Fibroblast of lung (primary cell): Measurements from ENCODE around the gene WBP2. TPM values are rescaled to one million over a fixed set of nuclear protein-coding genes. Genes with fewer than 3 reads are reported as not detected.
"Not testable (repeated sequence)": the region's sequence is repeated elsewhere in the genome, so short reads cannot be mapped to it uniquely, and the experiment has no call there.

Source experiments
- DNase-seq, 2 donors: peaks; one replicate each; pipeline versions ENCODE4 v3.0.0 to v3.0.0-alpha.2; 2010; ENCODE audit warnings: low read depth in 2 of 2
- H2AFZ ChIP-seq: 2 replicates; pipeline ENCODE4 v1.5.1; 2012; ENCODE audit warnings: low read length, control low read depth, inconsistent platforms
- H3K27ac ChIP-seq: 2 replicates; pipeline ENCODE4 v1.5.1; 2011; ENCODE audit warnings: low read length, control low read depth; ENCODE audit not compliant: insufficient read depth
- H3K27me3 ChIP-seq: 2 replicates; pipeline ENCODE4 v1.5.1; 2011; ENCODE audit warnings: mild to moderate bottlenecking, low read length; ENCODE audit not compliant: control insufficient read depth, insufficient read depth
- H3K36me3 ChIP-seq: 2 replicates; pipeline ENCODE4 v1.5.1; 2011; ENCODE audit warnings: low read length; ENCODE audit not compliant: control insufficient read depth, insufficient read depth
- H3K4me1 ChIP-seq: 2 replicates; pipeline ENCODE4 v1.5.1; 2011; ENCODE audit warnings: low read length; ENCODE audit not compliant: control insufficient read depth, insufficient read depth; ENCODE audit errors: extremely low read depth
- H3K4me2 ChIP-seq: 2 replicates; pipeline ENCODE4 v1.5.1; 2011; ENCODE audit warnings: low read length, control low read depth; ENCODE audit not compliant: insufficient read depth; ENCODE audit errors: extremely low read depth
- H3K4me3 ChIP-seq, 4 experiments: fragments of 200-600 bp in 1 of 4; sonication (generic) in 1 of 4; replicated peaks in 1 of 4; 2 replicates each; pipeline ENCODE4 v1.5.1; 2011 to 2016; ENCODE audit warnings: low read length in 4 of 4, low read depth in 3 of 4, mild to moderate bottlenecking in 3 of 4, control low read depth in 2 of 4, inconsistent platforms in 1 of 4, mixed read lengths in 1 of 4; ENCODE audit not compliant: insufficient read depth in 1 of 4; ENCODE audit errors: control extremely low read depth in 1 of 4
- H3K79me2 ChIP-seq: 2 replicates; pipeline ENCODE4 v1.5.1; 2012; ENCODE audit warnings: mild to moderate bottlenecking, low read length, inconsistent platforms; ENCODE audit not compliant: control insufficient read depth, insufficient read depth
- H3K9ac ChIP-seq: 2 replicates; pipeline ENCODE4 v1.5.1; 2011; ENCODE audit warnings: mild to moderate bottlenecking, low read length, control low read depth; ENCODE audit not compliant: insufficient read depth
- H3K9me3 ChIP-seq: 2 replicates; pipeline ENCODE4 v1.5.1; 2012; ENCODE audit warnings: low read depth, low read length; ENCODE audit not compliant: control insufficient read depth, insufficient read depth
- H4K20me1 ChIP-seq: 2 replicates; pipeline ENCODE4 v1.5.1; 2011; ENCODE audit warnings: low read length; ENCODE audit not compliant: control insufficient read depth, insufficient read depth; ENCODE audit errors: extremely low read depth
- EZH2 ChIP-seq: IDR thresholded peaks from 2 replicates; pipeline ENCODE4 v1.5.1; 2012; ENCODE audit warnings: low read length, control low read depth, mild to moderate bottlenecking; ENCODE audit errors: missing control alignments
- polyA plus RNA-seq, 2 donors: library from polyadenylated mRNA; depleted of rRNA in 1 of 2; stranded (reverse) in 1 of 2; unstranded in 1 of 2; fragments of >200 nt; gene quantifications; 2 replicates each; pipeline ENCODE4 v1.2.1, GENCODE V29; 2011 to 2012; ENCODE audit warnings: missing spikeins in 1 of 2
- total RNA-seq: library from RNA; depleted of rRNA; stranded (reverse); fragments of >200 nt; gene quantifications from 2 replicates; pipeline ENCODE4 v1.2.1, GENCODE V29; 2014
- TF ChIP-seq, protein P1 (sequence below), 2 donors: IDR thresholded peaks in 1 of 2; conservative IDR thresholded peaks in 1 of 2; 1 replicate in 1 of 2; 2 replicates in 1 of 2; pipeline ENCODE4 v1.5.1; 2011 to 2012; ENCODE audit warnings: low read length in 2 of 2, control low read depth in 1 of 2, inconsistent platforms in 1 of 2, low read depth in 1 of 2, mild to moderate bottlenecking in 1 of 2

The WBP2 gene
- total and polyA plus RNA-seq, 2 donors (not counting 1 experiment from before 2014, with no cell fraction given), result 39.5 to 53.4 TPM

DNA sequence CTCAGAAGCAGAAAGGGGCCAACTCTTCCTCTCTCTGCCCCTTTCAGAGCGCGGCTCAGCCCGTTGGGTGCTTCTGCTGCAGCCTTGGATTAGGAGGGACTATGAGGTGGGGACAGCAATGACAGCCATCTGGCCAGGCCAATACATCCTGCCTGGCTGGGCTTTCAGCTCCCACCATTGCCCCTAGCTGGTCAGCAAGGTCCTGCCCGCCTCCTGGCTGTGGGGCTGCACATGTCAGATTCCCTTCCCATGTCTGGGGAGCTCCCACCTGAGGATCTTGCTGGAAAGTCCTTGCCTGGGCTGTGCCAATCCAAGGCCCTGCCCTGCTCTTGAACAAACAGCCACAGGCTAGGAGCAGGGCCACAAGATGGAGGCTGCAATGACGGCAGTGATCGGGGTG, 33.3 kb upstream of the WBP2 start:
- Histone ChIP-seq H3K9me3 (no peaks in the 10 kb centered on the region), H3K79me2 (no peaks in the 10 kb centered on the region), H3K27me3 (no peaks in the 10 kb centered on the region), H3K9ac (no peak overlapping the region), H3K36me3 (peaks cover 9% of the 10 kb centered on the region), H3K4me1 (no peaks in the 10 kb centered on the region), H3K4me2 (no peak overlapping the region), H2AFZ (no peak overlapping the region), H3K4me3 (no peak overlapping the region), H3K27ac (no peak overlapping the region), H4K20me1 (no peaks in the 10 kb centered on the region)
- TF ChIP-seq EZH2, result no peak
- TF ChIP-seq, protein P1, sequence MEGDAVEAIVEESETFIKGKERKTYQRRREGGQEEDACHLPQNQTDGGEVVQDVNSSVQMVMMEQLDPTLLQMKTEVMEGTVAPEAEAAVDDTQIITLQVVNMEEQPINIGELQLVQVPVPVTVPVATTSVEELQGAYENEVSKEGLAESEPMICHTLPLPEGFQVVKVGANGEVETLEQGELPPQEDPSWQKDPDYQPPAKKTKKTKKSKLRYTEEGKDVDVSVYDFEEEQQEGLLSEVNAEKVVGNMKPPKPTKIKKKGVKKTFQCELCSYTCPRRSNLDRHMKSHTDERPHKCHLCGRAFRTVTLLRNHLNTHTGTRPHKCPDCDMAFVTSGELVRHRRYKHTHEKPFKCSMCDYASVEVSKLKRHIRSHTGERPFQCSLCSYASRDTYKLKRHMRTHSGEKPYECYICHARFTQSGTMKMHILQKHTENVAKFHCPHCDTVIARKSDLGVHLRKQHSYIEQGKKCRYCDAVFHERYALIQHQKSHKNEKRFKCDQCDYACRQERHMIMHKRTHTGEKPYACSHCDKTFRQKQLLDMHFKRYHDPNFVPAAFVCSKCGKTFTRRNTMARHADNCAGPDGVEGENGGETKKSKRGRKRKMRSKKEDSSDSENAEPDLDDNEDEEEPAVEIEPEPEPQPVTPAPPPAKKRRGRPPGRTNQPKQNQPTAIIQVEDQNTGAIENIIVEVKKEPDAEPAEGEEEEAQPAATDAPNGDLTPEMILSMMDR (conservative IDR thresholded peaks at IDR 0.05 in 1 of 2, IDR thresholded peaks at IDR 0.05 in 1 of 2; ENCODE audit: low read depth in 1 of 2, low read length in 2 of 2), result no peak
- DNase-seq, result no peak

DNA sequence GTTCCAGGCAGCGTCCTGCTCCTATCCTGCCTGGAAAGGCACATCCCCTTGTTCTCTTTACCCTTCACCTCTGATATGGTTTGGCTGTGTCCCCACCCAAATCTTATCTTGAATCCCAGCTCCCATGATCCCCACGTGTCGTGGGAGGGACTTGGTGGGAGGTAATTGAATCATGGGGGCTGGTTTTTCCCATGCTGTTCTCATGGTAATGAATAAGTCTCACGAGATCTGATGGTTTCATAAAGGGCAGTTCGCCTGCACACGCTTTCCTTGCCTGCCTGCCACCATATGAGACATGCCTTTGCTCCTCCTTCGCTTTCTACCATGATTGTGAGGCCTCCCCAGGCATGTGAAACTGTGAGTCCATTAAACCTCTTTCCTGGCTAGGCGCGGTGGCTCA, 30.7 kb upstream of the WBP2 start:
- H4K20me1 ChIP-seq, DNase-seq, H3K9me3 ChIP-seq, H3K4me2 ChIP-seq, H3K4me1 ChIP-seq, H3K9ac ChIP-seq, H3K27ac ChIP-seq, H3K4me3 ChIP-seq, H3K79me2 ChIP-seq, H2AFZ ChIP-seq, H3K27me3 ChIP-seq, H3K36me3 ChIP-seq: not testable (repeated sequence)

DNA sequence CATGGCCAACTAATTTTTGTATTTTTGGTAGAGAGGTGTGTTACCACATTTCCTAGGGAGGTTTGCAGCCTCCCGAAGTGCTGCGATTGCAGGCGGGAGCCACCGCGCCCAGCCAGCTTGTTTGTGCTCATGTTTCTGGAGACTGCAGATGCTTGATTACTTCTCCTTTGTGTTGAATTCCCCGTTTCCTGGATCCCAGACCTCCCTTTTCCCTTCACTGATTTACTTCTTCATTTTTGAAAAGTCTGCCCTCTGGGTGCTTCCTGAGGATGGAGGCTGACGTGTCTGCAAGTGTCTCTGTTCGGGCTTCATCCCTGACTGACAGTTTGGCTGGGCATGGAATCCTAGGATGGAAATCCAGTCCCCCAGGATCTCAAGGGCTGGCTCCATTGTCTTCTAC, 30.3 kb upstream of the WBP2 start:
- no peak for DNase-seq
- Histone ChIP-seq H3K79me2 (no peaks in the 10 kb centered on the region), H3K4me1 (no peaks in the 10 kb centered on the region), H3K9ac (no peak overlapping the region), H2AFZ (no peak overlapping the region), H3K4me2 (no peak overlapping the region), H3K4me3 (no peak overlapping the region), H4K20me1 (no peaks in the 10 kb centered on the region), H3K27me3 (peaks cover 4% of the 10 kb centered on the region), H3K27ac (no peak overlapping the region), H3K36me3 (no peaks in the 10 kb centered on the region), H3K9me3 (no peaks in the 10 kb centered on the region)
- TF ChIP-seq, protein P1 (conservative IDR thresholded peaks at IDR 0.05 in 1 of 2, IDR thresholded peaks at IDR 0.05 in 1 of 2; ENCODE audit: low read depth in 1 of 2, low read length in 2 of 2), result no peak
- TF ChIP-seq EZH2, result no peak
